Heart left ventricle (tissue), 13 donors: ENCODE results near the gene ADO.

ENCODE experiments used
- CTCF ChIP-seq, 12 donors: fragments of 200-600 bp; sonication (generic) in 4 of 12; IDR thresholded peaks; one replicate each; pipeline versions ENCODE4 v1.5.0 to v1.8.0; 2018 to 2022; ENCODE audit warnings: antibody characterized with exemption in 12 of 12, mild to moderate bottlenecking in 5 of 12
- POLR2A ChIP-seq, 2 donors: fragments of 450-650 bp; IDR thresholded peaks; one replicate each; pipeline ENCODE4 v1.6.1; 2017; ENCODE audit warnings: antibody characterized with exemption in 2 of 2, mild to moderate bottlenecking in 2 of 2, moderate library complexity in 2 of 2
- donor health status: ischemic (EF 13 %, LVEDD 7.1; RV severe dilation, severe dysfunction).
- donor health status: DM: no; HTN: yes; CAD: no.
- donor health status: DM: no; HTN: no; CAD: no.
- donor health status: ischemic (EF 25% LVEDD 6.9; RV normal size, moderate dysfunction).
- donor health status: ischemic (EF 25% LVEDD 5.7; RV mildly dilated, moderate dysfunction).
- donor health status: ischemic (EF 35%, LVEDD 5.7; RV mildly dilated, moderate dysfunction).
- donor health status: nonischemic (EF 11% LVEDD 7.7; RV severe dilation, severe dysfunction).
- donor health status: DM: yes; HTN: yes; CAD: no.
- donor health status: PGD.
- donor health status: ischemic (EF 29% LVEDD 5.4; RV normal size, mild dysfunction).
- donor health status: nonischemic (EF 23%, LVEDD 6.1; RV moderate dilation, normal function).

GRCh38 chr10:62796896-62797295 lies 7.6 kb upstream of the ADO start:
- TF ChIP-seq POLR2A (IDR thresholded peaks at IDR 0.05) (no peak), CTCF (IDR thresholded peaks at IDR 0.05) (no peak)
